Heart left ventricle (tissue), 16 donors: ENCODE data around the gene FBXL7. TPM values are rescaled to one million over a fixed set of nuclear protein-coding genes. Genes with fewer than 3 reads are reported as not detected.

ENCODE experiments used
- ATAC-seq, 4 donors: fragments of 200-7000 bp; cut with Tn5 transposase; one replicate each; pipeline ENCODE4 v1.9.1; 2020 to 2022; ENCODE audit warnings: moderate library complexity in 4 of 4, mild to moderate bottlenecking in 3 of 4, moderate number of reproducible peaks in 1 of 4
- DNase-seq, 5 donors: peaks; one replicate each; pipeline ENCODE4 v3.0.0-alpha.2; 2020
- H3K27ac ChIP-seq, 12 donors: fragments of 200-600 bp; sonication (generic) in 4 of 12; one replicate each; pipeline versions ENCODE4 v1.5.0 to v1.8.0; 2016 to 2022; ENCODE audit warnings: mild to moderate bottlenecking in 2 of 12
- H3K27me3 ChIP-seq, 9 donors: fragments of 200-600 bp; sonication (generic) in 2 of 9; one replicate each; pipeline versions ENCODE4 v1.5.1 to v1.8.0; 2016 to 2022; ENCODE audit warnings: mild to moderate bottlenecking in 3 of 9
- H3K36me3 ChIP-seq, 9 donors: fragments of 200-600 bp; sonication (generic) in 2 of 9; one replicate each; pipeline versions ENCODE4 v1.5.0 to v1.8.0; 2018 to 2022; ENCODE audit warnings: mild to moderate bottlenecking in 2 of 9
- H3K4me1 ChIP-seq, 12 donors: fragments of 200-600 bp; sonication (generic) in 4 of 12; one replicate each; pipeline versions ENCODE4 v1.5.0 to v1.8.0; 2016 to 2022; ENCODE audit warnings: mild to moderate bottlenecking in 3 of 12
- H3K4me3 ChIP-seq, 12 donors: fragments of 200-600 bp; sonication (generic) in 4 of 12; one replicate each; pipeline versions ENCODE4 v1.5.0 to v1.8.0; 2017 to 2022; ENCODE audit warnings: mild to moderate bottlenecking in 9 of 12, moderate library complexity in 4 of 12
- H3K9me3 ChIP-seq, 12 donors: fragments of 200-600 bp; sonication (generic) in 4 of 12; one replicate each; pipeline versions ENCODE4 v1.5.0 to v1.8.0; 2016 to 2022; ENCODE audit warnings: mild to moderate bottlenecking in 1 of 12
- POLR2A ChIP-seq, 2 donors: fragments of 450-650 bp; IDR thresholded peaks; one replicate each; pipeline ENCODE4 v1.6.1; 2017; ENCODE audit warnings: antibody characterized with exemption in 2 of 2, mild to moderate bottlenecking in 2 of 2, moderate library complexity in 2 of 2
- WGBS, 4 donors: extraction: QIAGEN DNeasy Blood & Tissue Kit in 2 of 4; methylation state at CpG; one replicate each; pipeline versions ENCODE4 v1.1.5 to v1.1.7; 2013 to 2018; 5-methylcytosine and 5-hydroxymethylcytosine counted together
- intact Hi-C, 10 donors: fragments of 100-400 bp; cut with DNase I; formaldehyde crosslinking; loops; one replicate each; pipeline versions ENCODE4 v1.11.1 to v1.14.2; 2022
- polyA plus RNA-seq, 2 donors: library from polyadenylated mRNA; stranded (reverse); fragments of 200-250 nt; gene quantifications; one replicate each; pipeline ENCODE4 v1.2.3, GENCODE V29; 2013
- total RNA-seq, 9 donors: library from RNA; depleted of rRNA in 2 of 9; stranded (reverse); fragments of >200 nt in 2 of 9; fragmentation: NEBNext Ultra II Directional in 3 of 9; extraction: Animal tissue kit (Norgen Biotek cat#: 25700) in 3 of 9; gene quantifications; one replicate each; pipeline versions ENCODE4 v1.1.0 to v1.2.4, GENCODE V29; 2016 to 2023
- TF ChIP-seq, protein P1 (sequence below), 12 donors: fragments of 200-600 bp; sonication (generic) in 4 of 12; IDR thresholded peaks; one replicate each; pipeline versions ENCODE4 v1.5.0 to v1.8.0; 2018 to 2022; ENCODE audit warnings: antibody characterized with exemption in 12 of 12, mild to moderate bottlenecking in 5 of 12
- donor health status: ischemic (EF 13 %, LVEDD 7.1; RV severe dilation, severe dysfunction).
- donor health status: healthy with polysubstance abuse.
- donor health status: DM: no; HTN: yes; CAD: no.
- donor health status: DM: no; HTN: no; CAD: no.
- donor health status: ischemic (EF 25% LVEDD 6.9; RV normal size, moderate dysfunction).
- donor health status: ischemic (EF 25% LVEDD 5.7; RV mildly dilated, moderate dysfunction).
- donor health status: healthy.
- donor health status: DM: yes; HTN: yes; CAD: no.
- donor health status: ischemic (EF 35%, LVEDD 5.7; RV mildly dilated, moderate dysfunction).
- donor health status: nonischemic (EF 11% LVEDD 7.7; RV severe dilation, severe dysfunction).
- donor health status: DM: yes; HTN: yes; CAD: no.
- donor health status: PGD.
- donor health status: ischemic (EF 29% LVEDD 5.4; RV normal size, mild dysfunction).
- donor health status: nonischemic (EF 23%, LVEDD 6.1; RV moderate dilation, normal function).

The FBXL7 gene
- total and polyA plus RNA-seq, 11 donors, result 8.7 to 27.6 (median 24.3) TPM

DNA sequence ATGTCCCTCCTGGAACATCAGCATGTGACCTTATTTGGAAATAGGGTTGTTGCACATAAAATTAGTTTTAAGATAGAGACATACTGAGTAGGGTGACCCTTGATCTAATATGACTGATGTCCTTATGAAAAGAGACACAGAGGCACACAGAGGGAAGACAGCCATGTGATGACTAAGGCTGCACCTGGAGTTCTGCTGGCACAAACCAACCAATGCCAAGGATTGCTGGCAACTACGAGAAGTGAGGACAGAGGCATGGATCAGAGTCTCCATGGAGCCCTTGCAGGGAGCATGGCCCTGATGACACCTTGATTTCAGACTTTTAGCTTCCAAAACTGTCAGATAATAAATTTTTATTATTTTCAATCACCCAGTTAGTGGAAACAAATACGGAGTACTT lies 101.9 kb downstream of the FBXL7 start:
- peaks cover 0 to 33% (median 8%) of the 10 kb centered on the region in 12 donors for H3K4me1 ChIP-seq
- TF ChIP-seq POLR2A (IDR thresholded peaks at IDR 0.05), result no peak
- TF ChIP-seq, protein P1, sequence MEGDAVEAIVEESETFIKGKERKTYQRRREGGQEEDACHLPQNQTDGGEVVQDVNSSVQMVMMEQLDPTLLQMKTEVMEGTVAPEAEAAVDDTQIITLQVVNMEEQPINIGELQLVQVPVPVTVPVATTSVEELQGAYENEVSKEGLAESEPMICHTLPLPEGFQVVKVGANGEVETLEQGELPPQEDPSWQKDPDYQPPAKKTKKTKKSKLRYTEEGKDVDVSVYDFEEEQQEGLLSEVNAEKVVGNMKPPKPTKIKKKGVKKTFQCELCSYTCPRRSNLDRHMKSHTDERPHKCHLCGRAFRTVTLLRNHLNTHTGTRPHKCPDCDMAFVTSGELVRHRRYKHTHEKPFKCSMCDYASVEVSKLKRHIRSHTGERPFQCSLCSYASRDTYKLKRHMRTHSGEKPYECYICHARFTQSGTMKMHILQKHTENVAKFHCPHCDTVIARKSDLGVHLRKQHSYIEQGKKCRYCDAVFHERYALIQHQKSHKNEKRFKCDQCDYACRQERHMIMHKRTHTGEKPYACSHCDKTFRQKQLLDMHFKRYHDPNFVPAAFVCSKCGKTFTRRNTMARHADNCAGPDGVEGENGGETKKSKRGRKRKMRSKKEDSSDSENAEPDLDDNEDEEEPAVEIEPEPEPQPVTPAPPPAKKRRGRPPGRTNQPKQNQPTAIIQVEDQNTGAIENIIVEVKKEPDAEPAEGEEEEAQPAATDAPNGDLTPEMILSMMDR (IDR thresholded peaks at IDR 0.05), result no peak
- WGBS, 4 donors, result 79 to 89% (median 84%) methylated on average over 2 of the region's 2 CpGs
- no peak overlapping the region for H3K4me3 ChIP-seq
- H3K36me3 ChIP-seq, result peaks cover 0 to 3% (median 0%) of the 10 kb centered on the region in 9 donors
- ATAC-seq, result peak in 1 of 4 donors; percentile 28
- no peaks in the 10 kb centered on the region for H3K27me3 ChIP-seq
- H3K9me3 ChIP-seq, result no peaks in the 10 kb centered on the region
- intact Hi-C loops, result no loop called here
- DNase-seq, result no peak
- H3K27ac ChIP-seq, result no peak overlapping the region

DNA sequence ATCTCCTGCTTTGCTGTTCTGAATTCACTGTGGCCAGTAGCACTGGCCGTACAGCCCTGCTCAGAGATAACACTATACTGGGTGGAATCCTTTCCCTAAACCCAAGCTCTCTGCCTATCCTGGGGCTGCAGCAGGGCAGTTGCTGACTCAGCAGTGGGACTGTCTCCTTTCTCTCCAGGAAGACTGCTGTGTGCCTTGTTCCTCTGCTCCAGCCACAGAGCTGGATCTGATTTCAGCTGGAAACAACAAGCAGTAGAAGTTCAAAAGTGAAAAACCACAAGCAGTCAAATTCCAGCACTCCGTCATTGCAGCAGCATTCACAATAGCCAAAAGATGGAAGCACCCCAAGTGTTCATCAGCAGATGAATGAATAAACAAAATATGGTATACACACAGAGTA lies 105.0 kb downstream of the FBXL7 start:
- no peak for ATAC-seq
- 90 to 96% (median 93%) methylated on average over 2 of the region's 2 CpGs for WGBS, 4 donors

GRCh38 chr5:15606197-15606596 lies 106.2 kb downstream of the FBXL7 start:
- DNase-seq (no peak), ATAC-seq (no peak)
- no peaks in the 10 kb centered on the region for H3K9me3 ChIP-seq
- peaks cover 0 to 3% (median 0%) of the 10 kb centered on the region in 9 donors for H3K36me3 ChIP-seq
- H3K4me1 ChIP-seq, result peaks cover 0 to 20% (median 12%) of the 10 kb centered on the region in 12 donors
- TF ChIP-seq, protein P1 (IDR thresholded peaks at IDR 0.05), result no peak
- no peak for TF ChIP-seq POLR2A (IDR thresholded peaks at IDR 0.05)
- intact Hi-C loops, result no loop called here
- peak overlapping the region in 1 of 12 donors; percentile 13 for H3K27ac ChIP-seq
- 77 to 82% (median 80%) methylated on average over 8 of the region's 8 CpGs for WGBS, 4 donors
- H3K27me3 ChIP-seq, result no peaks in the 10 kb centered on the region
- no peak overlapping the region for H3K4me3 ChIP-seq

More for the DNA sequence above, 105.0 kb downstream of the FBXL7 start:
- no peak overlapping the region for H3K4me3 ChIP-seq
- H3K4me1 ChIP-seq, result peaks cover 0 to 27% (median 14%) of the 10 kb centered on the region in 12 donors
- no peaks in the 10 kb centered on the region for H3K27me3 ChIP-seq
- no peak for TF ChIP-seq POLR2A (IDR thresholded peaks at IDR 0.05)
- intact Hi-C loops, result no loop called here
- peaks cover 0 to 3% (median 0%) of the 10 kb centered on the region in 9 donors for H3K36me3 ChIP-seq
- H3K9me3 ChIP-seq, result no peaks in the 10 kb centered on the region
- no peak for DNase-seq
- H3K27ac ChIP-seq, result no peak overlapping the region

DNA sequence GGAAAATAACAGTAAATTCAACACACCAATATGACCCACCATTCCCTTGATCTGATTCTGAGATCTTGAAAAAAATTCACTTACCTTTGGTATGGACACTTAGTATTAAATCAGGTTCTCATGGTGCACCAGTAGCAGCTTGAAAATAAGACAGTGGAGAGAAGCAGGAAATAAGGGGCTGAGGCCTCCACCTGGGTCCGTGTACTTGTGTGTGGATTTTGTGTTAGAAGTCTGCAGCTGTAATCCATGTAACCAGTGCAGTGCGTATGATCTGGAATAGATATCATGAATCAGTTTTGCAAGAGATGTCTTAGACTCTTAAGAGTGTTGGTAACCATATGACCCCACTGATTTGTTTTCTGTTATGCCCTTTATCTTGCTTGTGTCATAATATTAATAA lies 107.1 kb downstream of the FBXL7 start:
- no peak for TF ChIP-seq POLR2A (IDR thresholded peaks at IDR 0.05)
- TF ChIP-seq, protein P1 (IDR thresholded peaks at IDR 0.05), result no peak

More for the DNA sequence above, 107.1 kb downstream of the FBXL7 start:
- intact Hi-C loops, result no loop called here
- Histone ChIP-seq H3K36me3 (peaks cover 0 to under 1% (median 0%) of the 10 kb centered on the region in 9 donors), H3K27me3 (no peaks in the 10 kb centered on the region), H3K4me3 (no peak overlapping the region), H3K4me1 (peaks cover 0 to 20% (median 11%) of the 10 kb centered on the region in 12 donors), H3K9me3 (no peaks in the 10 kb centered on the region), H3K27ac (no peak overlapping the region)
- ATAC-seq (no peak), DNase-seq (no peak)
- WGBS, 4 donors, result 49 to 80% (median 73%) methylated on average over 2 of the region's 2 CpGs
